GM12878 (cell line): ENCODE results near the gene TCN1. TPM values are rescaled to one million over a fixed set of nuclear protein-coding genes. Genes with fewer than 3 reads are reported as not detected.

ENCODE experiments used
- ATAC-seq: fragments of 200-7000 bp; cut with Tn5 transposase; 3 replicates; pipeline ENCODE4 v1.9.1; 2020; ENCODE audit warnings: mild to moderate bottlenecking, moderate library complexity
- BruUV-seq: library from RNA; stranded (reverse); fragments of 400-500 nt; replicated peaks from 2 replicates; lab custom pipeline; 2021; lab: Mats Ljungman, UMichigan
- CTCF ChIA-PET: fragments of 300-600 bp; sonication (Branson Sonifier 250); formaldehyde crosslinking; extraction: SDS; loops from one replicate; lab custom pipeline; 2021; ENCODE audit warnings: inconsistent platforms; lab: Yijun Ruan, JAX
- POLR2A ChIA-PET: fragments of 350-600 bp; formaldehyde crosslinking; extraction: SDS; loops from one replicate; lab custom pipeline; 2021; ENCODE audit warnings: inconsistent platforms; lab: Charles Lee
- RAD21 ChIA-PET: fragments of 300-600 bp; sonication (Branson Sonifier 250); formaldehyde crosslinking; loops from one replicate; lab custom pipeline; 2023; ENCODE audit warnings: antibody characterized with exemption; ENCODE audit not compliant: unreplicated experiment; lab: Charles Lee
- SMC1A ChIA-PET: fragments of 300-600 bp; sonication (Branson Sonifier 250); formaldehyde crosslinking; loops from one replicate; lab custom pipeline; 2023; ENCODE audit not compliant: unreplicated experiment, uncharacterized antibody; lab: Charles Lee
- DNase-seq: peaks from one replicate; pipeline ENCODE4 v3.0.0-alpha.2; 2011; ENCODE audit warnings: low read depth, low spot score
- FAIRE-seq: peaks from 3 replicates; lab custom pipeline; 2011; peaks lifted over from hg19 to GRCh38; lab: Jason Lieb, UNC
- H2AFZ ChIP-seq: 2 replicates; pipeline ENCODE4 v1.6.0; 2011; ENCODE audit warnings: low read depth, low read length, control low read depth; ENCODE audit not compliant: control insufficient read depth
- H3K27ac ChIP-seq: 2 replicates; pipeline ENCODE4 v1.5.1; 2011; ENCODE audit warnings: control low read depth; ENCODE audit not compliant: control insufficient read depth, insufficient read depth
- H3K27me3 ChIP-seq, 2 experiments: replicated peaks in 1 of 2; 2 replicates each; pipeline versions ENCODE4 v1.6.0 to v1.6.1; 2011; ENCODE audit warnings: low read length in 1 of 2; ENCODE audit not compliant: control insufficient read depth in 2 of 2, insufficient read depth in 2 of 2
- H3K36me3 ChIP-seq, 2 experiments: 2 replicates each; pipeline ENCODE4 v1.5.1; 2011; ENCODE audit warnings: low read length in 1 of 2; ENCODE audit not compliant: control insufficient read depth in 2 of 2, insufficient read depth in 2 of 2
- H3K4me1 ChIP-seq: 2 replicates; pipeline ENCODE4 v1.6.1; 2011; ENCODE audit warnings: mild to moderate bottlenecking, low read length, moderate library complexity, mixed read lengths; ENCODE audit not compliant: control insufficient read depth, insufficient read depth
- H3K4me2 ChIP-seq: 2 replicates; pipeline ENCODE4 v1.6.0; 2011; ENCODE audit warnings: control low read depth; ENCODE audit not compliant: control insufficient read depth, insufficient read depth
- H3K4me3 ChIP-seq: fragments of 200-600 bp; sonication (generic); 2 replicates; pipeline ENCODE4 v1.5.1; 2016
- H3K79me2 ChIP-seq: 2 replicates; pipeline ENCODE4 v1.6.0; 2011; ENCODE audit warnings: low read length; ENCODE audit not compliant: control insufficient read depth, insufficient read depth
- H3K9ac ChIP-seq: 2 replicates; pipeline ENCODE4 v1.8.0; 2011; ENCODE audit warnings: low read length, control low read depth, mixed read lengths; ENCODE audit not compliant: control insufficient read depth, insufficient read depth
- H3K9me3 ChIP-seq: replicated peaks from 3 replicates; pipeline ENCODE4 v1.5.1; 2011; ENCODE audit warnings: mild to moderate bottlenecking, low read length; ENCODE audit not compliant: control insufficient read depth, insufficient read depth
- H4K20me1 ChIP-seq: 2 replicates; pipeline ENCODE4 v1.6.0; 2011; ENCODE audit not compliant: control insufficient read depth, insufficient read depth
- CHD2 ChIP-seq: IDR thresholded peaks from 2 replicates; pipeline ENCODE4 v1.6.1; 2011; ENCODE audit warnings: low read depth, low read length, improper control_type of control experiment, borderline replicate concordance
- JUNB ChIP-seq: IDR thresholded peaks from 2 replicates; pipeline ENCODE4 v1.6.1; 2016; ENCODE audit warnings: antibody characterized with exemption, mild to moderate bottlenecking
- NRF1 ChIP-seq: conservative IDR thresholded peaks from 2 replicates; pipeline ENCODE4 v1.6.1; 2011; ENCODE audit warnings: mild to moderate bottlenecking, low read depth, low read length, improper control_type of control experiment
- POLR2AphosphoS2 ChIP-seq: IDR thresholded peaks from 2 replicates; pipeline ENCODE4 v1.6.1; 2011; ENCODE audit warnings: low read depth, mild to moderate bottlenecking, low read length, improper control_type of control experiment, moderate library complexity
- RELB ChIP-seq: fragments of 450-650 bp; IDR thresholded peaks from 2 replicates; pipeline ENCODE4 v1.6.1; 2017; ENCODE audit warnings: low read depth, mild to moderate bottlenecking, moderate library complexity
- REST ChIP-seq: IDR thresholded peaks from 2 replicates; pipeline ENCODE4 v1.6.1; 2012; ENCODE audit warnings: mild to moderate bottlenecking, low read depth, low read length
- SREBF2 ChIP-seq: IDR thresholded peaks from 2 replicates; pipeline ENCODE4 v1.6.1; 2012; ENCODE audit warnings: mild to moderate bottlenecking, low read length
- TBL1XR1 ChIP-seq: IDR thresholded peaks from 2 replicates; pipeline ENCODE4 v1.6.1; 2012; ENCODE audit warnings: low read depth, low read length, improper control_type of control experiment
- ZBTB40 ChIP-seq: fragments of 450-650 bp; IDR thresholded peaks from 2 replicates; pipeline ENCODE4 v1.6.1; 2016; ENCODE audit warnings: mild to moderate bottlenecking, moderate library complexity, borderline replicate concordance
- ZNF207 ChIP-seq: fragments of 450-650 bp; IDR thresholded peaks from 2 replicates; pipeline ENCODE4 v1.6.1; 2014; ENCODE audit warnings: antibody characterized with exemption, mild to moderate bottlenecking, borderline replicate concordance
- ZSCAN29 ChIP-seq: fragments of 450-650 bp; IDR thresholded peaks from 2 replicates; pipeline ENCODE4 v1.6.1; 2017; ENCODE audit warnings: mild to moderate bottlenecking, moderate library complexity
- WGBS: methylation state at CpG from one replicate; pipeline ENCODE4 v1.1.6; 2016; ENCODE audit warnings: low lambda C conversion rate; ENCODE audit not compliant: insufficient replicate concordance, insufficient coverage; ENCODE audit errors: missing lambda C conversion rate; 5-methylcytosine and 5-hydroxymethylcytosine counted together
- in situ Hi-C: fragments of 300-500 bp; cut with MboI; formaldehyde crosslinking; loops from 9 replicates; pipeline ENCODE4 v1.14.3; 2018; ENCODE audit warnings: mixed read lengths
- intact Hi-C: fragments of 100-400 bp; cut with micrococcal nuclease; formaldehyde crosslinking; loops from one replicate; pipeline ENCODE4 v1.14.2; 2022; ENCODE audit not compliant: unreplicated experiment
- polyA plus RNA-seq, 11 experiments: library from polyadenylated mRNA; depleted of rRNA in 4 of 11; unstranded in 6 of 11; stranded (reverse) in 5 of 11; fragments of >200 nt; fragmentation: Nextera tagmentation in 4 of 11; fragmentation: Illumina TruSeq in 1 of 11; extraction: Ambion mirVana in 4 of 11; extraction: Trizol in 1 of 11; gene quantifications; 1 replicate in 1 of 11; 2 replicates in 10 of 11; pipeline versions ENCODE4 v1.2.1 to v1.2.3, GENCODE V29; 2011 to 2016; ENCODE audit warnings: inconsistent platforms in 2 of 11, missing spikeins in 2 of 11, low read depth in 1 of 11
- total RNA-seq, 4 experiments: library from RNA; depleted of rRNA in 3 of 4; stranded (reverse); fragments of >200 nt in 3 of 4; fragmentation: Illumina TruSeq in 1 of 4; extraction: Trizol in 1 of 4; gene quantifications; 2 replicates each; pipeline versions ENCODE4 v1.2.1 to v1.2.3, GENCODE V29; 2013 to 2021

The TCN1 gene
- total and polyA plus RNA-seq, 10 of the 15 experiments (the other 5 are each of a cell fraction or from before 2014, with no cell fraction given), result not detected

GRCh38 chr11:59854871-59855270 is 11.4 kb downstream of the TCN1 start:
- intact Hi-C loops (no loop called here), in situ Hi-C loops (no loop called here)
- ChIA-PET CTCF (no interaction called here), SMC1A (no interaction called here), RAD21 (no interaction called here), POLR2A (no interaction called here)
- no peaks in the 10 kb centered on the region for H4K20me1 ChIP-seq
- no peaks in the 10 kb centered on the region for H3K36me3 ChIP-seq
- H3K4me2 ChIP-seq, result no peak overlapping the region
- 3% methylated on average over 2 of the region's 2 CpGs for WGBS
- H3K9me3 ChIP-seq, result no peaks in the 10 kb centered on the region
- FAIRE-seq (no peak), DNase-seq (no peak), ATAC-seq (no peak)
- TF ChIP-seq ZBTB40 (no peak), RELB (no peak), CHD2 (no peak), REST (no peak), TBL1XR1 (no peak), SREBF2 (no peak), JUNB (no peak), POLR2AphosphoS2 (no peak), ZSCAN29 (no peak), NRF1 (no peak), ZNF207 (no peak)
- H3K4me1 ChIP-seq, result no peaks in the 10 kb centered on the region
- H3K27me3 ChIP-seq, result no peaks in the 10 kb centered on the region
- H3K4me3 ChIP-seq, result no peak overlapping the region
- H3K79me2 ChIP-seq, result no peaks in the 10 kb centered on the region
- H3K9ac ChIP-seq, result no peak overlapping the region
- no peak overlapping the region for H3K27ac ChIP-seq
- BruUV-seq, result no TSS peak
- no peak overlapping the region for H2AFZ ChIP-seq
